ENCODE data around the gene SEC14L5.

Gene SEC14L5

GRCh38 chr16:5017678-5017969 is 59.5 kb downstream of the SEC14L5 start:
- no peak for DNase-seq

- no peak for DNase-seq
These were observed 60.7 kb downstream of the SEC14L5 start for GRCh38 chr16:5018793-5019192.

- DNase-seq: no peak
These were observed 61.6 kb downstream of the SEC14L5 start for GRCh38 chr16:5019775-5020174.

GRCh38 chr16:5020551-5020950 is 62.4 kb downstream of the SEC14L5 start:
- DNase-seq: no peak

- no peak for DNase-seq
These were observed 64.4 kb downstream of the SEC14L5 start for GRCh38 chr16:5022521-5022920.

- DNase-seq: no peak
These were observed 66.5 kb downstream of the SEC14L5 start for GRCh38 chr16:5024632-5025031.

- peak in 1 of 2 experiments; percentile 15 for DNase-seq
These were observed 67.1 kb downstream of the SEC14L5 start for GRCh38 chr16:5025171-5025632.

GRCh38 chr16:5026664-5027063 is 68.5 kb downstream of the SEC14L5 start:
- DNase-seq: no peak

- no peak for DNase-seq
These were observed 69.0 kb downstream of the SEC14L5 start for GRCh38 chr16:5027086-5027485.

- DNase-seq: no peak
These were observed 69.6 kb downstream of the SEC14L5 start for GRCh38 chr16:5027575-5028235.

GRCh38 chr16:5028950-5029475 is 70.9 kb downstream of the SEC14L5 start:
- no peak for DNase-seq

GRCh38 chr16:5030251-5030870 is 72.2 kb downstream of the SEC14L5 start:
- DNase-seq: no peak

- no peak for DNase-seq
These were observed 73.5 kb downstream of the SEC14L5 start for GRCh38 chr16:5031601-5032000.

GRCh38 chr16:5032748-5033167 is 74.6 kb downstream of the SEC14L5 start:
- no peak for DNase-seq

- DNase-seq: peak; percentile 52 to 81
These were observed 75.4 kb downstream of the SEC14L5 start, which contains the start of gene NAGPA for GRCh38 chr16:5033256-5034166. Gene NAGPA (minus strand): TSS chr16:5033935. CDS start chr16:5033914, 21 bp downstream.

- no peak for DNase-seq
These were observed 76.0 kb downstream of the SEC14L5 start for GRCh38 chr16:5034167-5034523.

- DNase-seq: no peak
These were observed 77.7 kb downstream of the SEC14L5 start for GRCh38 chr16:5035909-5036227.

GRCh38 chr16:5036228-5037156 is 78.4 kb downstream of the SEC14L5 start:
- DNase-seq: no peak

- no peak for DNase-seq
These were observed 82.3 kb downstream of the SEC14L5 start for GRCh38 chr16:5040451-5040850.

GRCh38 chr16:5041600-5042133 is 83.5 kb downstream of the SEC14L5 start:
- DNase-seq: no peak

- no peak for DNase-seq
These were observed 84.5 kb downstream of the SEC14L5 start for GRCh38 chr16:5042574-5043171.

GRCh38 chr16:5044011-5044540 is 85.9 kb downstream of the SEC14L5 start:
- no peak for DNase-seq
